HG02884 (cell line): ENCODE results near the gene DRC3.
"Not testable (repeated sequence)": the region's sequence is repeated elsewhere in the genome, so short reads cannot be mapped to it uniquely, and the experiment has no call there.

Source experiments
- ATAC-seq: cut with Tn5 transposase; IDR thresholded peaks from one replicate; pipeline ENCODE4 v1.9.1; 2021; ENCODE audit warnings: mild to moderate bottlenecking, moderate library complexity; ENCODE audit not compliant: unreplicated experiment

The DRC3 gene

GRCh38 chr17:17940441-17940911, 32.2 kb upstream of the DRC3 start:
- ATAC-seq = no peak

GRCh38 chr17:17941015-17941414, 31.6 kb upstream of the DRC3 start:
- no peak for ATAC-seq

GRCh38 chr17:17942846-17943245, 29.8 kb upstream of the DRC3 start:
- no peak for ATAC-seq

- no peak for ATAC-seq
These were observed 29.2 kb upstream of the DRC3 start for GRCh38 chr17:17943281-17943984.

- no peak for ATAC-seq
These were observed 28.4 kb upstream of the DRC3 start for GRCh38 chr17:17944242-17944641.

- no peak for ATAC-seq
These were observed 27.9 kb upstream of the DRC3 start for GRCh38 chr17:17944743-17945142.

- ATAC-seq = no peak
These were observed 26.6 kb upstream of the DRC3 start for GRCh38 chr17:17946093-17946492.

- no peak for ATAC-seq
These were observed 25.4 kb upstream of the DRC3 start for GRCh38 chr17:17947309-17947708.

GRCh38 chr17:17947966-17948365, 24.7 kb upstream of the DRC3 start:
- ATAC-seq = no peak

- no peak for ATAC-seq
These were observed 22.3 kb upstream of the DRC3 start for GRCh38 chr17:17950347-17950746.

GRCh38 chr17:17950806-17951205, 21.9 kb upstream of the DRC3 start:
- no peak for ATAC-seq

GRCh38 chr17:17951524-17951923, 21.1 kb upstream of the DRC3 start:
- no peak for ATAC-seq

- ATAC-seq = no peak
These were observed 20.0 kb upstream of the DRC3 start for GRCh38 chr17:17952691-17953090.

- no peak for ATAC-seq
These were observed 18.6 kb upstream of the DRC3 start for GRCh38 chr17:17954079-17954478.

GRCh38 chr17:17955790-17956341, 16.8 kb upstream of the DRC3 start:
- not testable (repeated sequence) for ATAC-seq

- no peak for ATAC-seq
These were observed 15.1 kb upstream of the DRC3 start for GRCh38 chr17:17957584-17957916.

GRCh38 chr17:17958982-17959381, 13.7 kb upstream of the DRC3 start:
- ATAC-seq = no peak

GRCh38 chr17:17959520-17960361, 12.9 kb upstream of the DRC3 start:
- ATAC-seq = no peak

GRCh38 chr17:17960500-17961030, 12.1 kb upstream of the DRC3 start:
- ATAC-seq = no peak

GRCh38 chr17:17963066-17963465, 9.6 kb upstream of the DRC3 start:
- no peak for ATAC-seq

GRCh38 chr17:17963694-17964436, 8.8 kb upstream of the DRC3 start:
- no peak for ATAC-seq
